Measurements from ENCODE around the gene PSMB5.

- TF ChIP-seq CTCF (IDR thresholded peaks at IDR 0.05) (no peak), POLR2A (IDR thresholded peaks at IDR 0.05) (no peak)
These were observed 11.0 kb upstream of the PSMB5 start for GRCh38 chr14:23045419-23046357.
